IPS-NIHi7 (cell line): ENCODE data around the gene TRMT10C.
"Not testable (repeated sequence)": the region's sequence is repeated elsewhere in the genome, so short reads cannot be mapped to it uniquely, and the experiment has no call there.

Experiments
- DNase-seq: peaks from one replicate; pipeline ENCODE4 v3.0.0; 2012; ENCODE audit warnings: mixed read lengths; ENCODE audit errors: extremely low spot score

The TRMT10C gene

GRCh38 chr3:101548527-101549105, 13.1 kb upstream of the TRMT10C start:
- DNase-seq: no peak

GRCh38 chr3:101549473-101549872, 12.2 kb upstream of the TRMT10C start:
- no peak for DNase-seq

DNA sequence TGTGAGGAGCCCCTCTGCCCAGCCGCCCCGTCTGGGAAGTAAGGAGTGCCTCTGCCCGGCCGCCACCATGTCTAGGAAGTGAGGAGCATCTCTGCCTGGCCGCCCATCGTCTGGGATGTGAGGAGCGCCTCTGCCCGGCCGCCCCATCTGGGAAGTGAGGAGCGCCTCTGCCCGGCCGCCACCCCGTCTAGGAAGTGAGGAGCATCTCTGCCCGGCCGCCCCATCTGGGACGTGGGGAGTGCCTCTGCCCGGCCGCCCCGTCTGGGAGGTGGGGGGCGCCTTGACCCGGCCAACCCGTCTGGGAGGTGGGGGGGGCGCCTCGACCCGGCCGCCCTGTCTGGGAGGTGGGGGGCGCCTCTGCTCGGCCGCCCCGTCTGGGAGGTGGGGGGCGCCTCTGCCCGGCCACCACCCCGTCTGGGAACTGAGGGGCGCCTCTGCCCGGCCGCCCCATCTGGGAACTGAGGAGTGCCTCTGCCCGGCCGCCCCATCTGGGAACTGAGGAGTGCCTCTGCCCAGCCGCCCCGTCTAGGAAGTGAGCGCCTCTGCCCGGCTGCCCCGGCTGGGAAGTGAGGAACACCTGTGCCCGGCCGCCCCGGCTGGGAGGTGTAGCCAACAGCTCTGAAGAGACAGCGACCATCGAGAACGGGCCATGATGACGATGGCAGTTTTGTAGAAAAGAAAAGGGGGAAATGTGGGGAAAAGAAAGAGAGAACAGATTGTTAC, 10.1 kb upstream of the TRMT10C start:
- not testable (repeated sequence) for DNase-seq

- not testable (repeated sequence) for DNase-seq
These were observed 8.3 kb upstream of the TRMT10C start for GRCh38 chr3:101553381-101553780.

DNA sequence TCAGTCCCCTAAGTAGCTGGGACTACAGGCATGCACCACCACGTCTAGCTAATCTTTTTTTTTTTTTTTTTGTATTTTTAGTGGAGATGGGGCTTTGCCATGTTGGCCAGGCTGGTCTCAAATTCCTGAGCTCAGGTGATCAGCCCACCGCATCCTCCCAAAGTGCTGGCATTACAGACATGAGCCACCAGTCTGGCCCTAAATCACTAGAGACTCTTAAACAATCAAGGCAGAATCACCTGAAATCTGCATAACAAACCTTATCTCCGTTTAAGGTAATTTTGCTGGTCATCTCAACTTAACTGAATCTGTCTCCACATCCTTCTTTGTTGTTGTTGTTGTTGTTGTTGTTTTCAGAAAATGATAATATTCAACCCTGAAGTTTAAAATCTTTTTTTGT, 5.6 kb upstream of the TRMT10C start:
- no peak for DNase-seq

- no peak for DNase-seq
These were observed 6.1 kb downstream of the TRMT10C start for GRCh38 chr3:101567528-101568317.

DNA sequence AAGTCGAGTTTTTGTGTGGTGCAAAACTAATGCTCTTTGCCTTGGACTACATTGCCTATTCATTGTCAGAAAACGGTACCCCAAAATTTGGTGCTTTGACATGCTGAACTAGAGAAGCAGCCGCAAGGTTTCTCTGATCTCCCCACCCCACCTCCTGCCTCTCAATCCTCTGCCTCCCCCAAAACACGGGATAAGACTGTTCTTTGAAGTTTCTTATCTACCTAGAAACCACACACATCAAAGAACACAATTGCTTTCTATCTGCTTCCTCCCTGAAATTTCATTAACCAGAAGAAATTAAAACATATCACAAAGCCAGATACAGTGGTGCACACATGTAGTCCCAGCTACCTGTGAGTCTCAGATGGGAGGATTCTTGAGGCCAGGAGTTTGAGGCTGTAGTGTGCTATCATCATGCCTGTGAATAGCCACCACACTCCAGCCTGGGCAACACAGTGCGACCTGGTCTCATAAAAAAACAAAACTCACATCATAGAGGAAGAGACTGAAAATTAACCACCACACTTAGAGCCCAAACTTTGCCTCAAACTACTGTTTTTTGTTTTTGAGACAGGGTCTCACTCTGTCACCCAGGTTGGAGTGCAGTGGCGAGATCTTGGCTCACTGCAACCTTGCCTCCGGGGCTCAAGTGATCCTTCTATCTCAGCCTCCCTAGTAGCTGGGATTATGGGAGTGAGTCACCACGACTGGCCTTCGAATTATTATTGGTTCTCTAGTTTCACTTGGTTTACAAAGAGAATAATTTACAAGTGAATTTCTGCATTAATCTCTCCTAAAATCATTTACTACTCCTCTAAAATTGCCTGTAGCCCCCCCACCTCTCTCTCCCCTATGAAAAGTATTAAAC, 9.6 kb downstream of the TRMT10C start:
- DNase-seq: no peak

- DNase-seq: peak; percentile 93
These were observed 12.1 kb downstream of the TRMT10C start, which contains the start of gene PCNP for GRCh38 chr3:101573449-101574387. TSS of gene PCNP (plus strand) at chr3:101574180. CDS start at chr3:101574216, 36 bp downstream.

GRCh38 chr3:101574388-101575112, 12.9 kb downstream of the TRMT10C start:
- peak; percentile 48 for DNase-seq

DNA sequence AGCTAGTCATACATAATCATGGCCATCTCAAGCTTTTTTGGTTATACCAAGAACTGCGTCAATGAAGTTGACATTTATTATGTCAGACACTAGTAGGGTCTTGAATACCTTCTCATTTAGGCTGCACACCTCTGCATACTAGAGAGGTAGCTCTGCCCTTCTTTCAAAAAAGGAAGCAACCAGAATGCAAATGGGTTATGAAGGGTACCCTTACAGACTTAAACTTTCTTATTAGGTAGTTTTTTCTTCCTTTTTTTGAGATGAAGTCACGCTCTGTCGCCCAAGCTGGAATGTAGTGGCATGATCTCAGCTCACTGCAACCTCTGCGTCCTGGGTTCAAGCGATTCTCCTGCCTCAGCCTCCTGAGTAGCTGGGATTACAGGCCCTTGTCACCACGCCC, 15.6 kb downstream of the TRMT10C start:
- DNase-seq: no peak

DNA sequence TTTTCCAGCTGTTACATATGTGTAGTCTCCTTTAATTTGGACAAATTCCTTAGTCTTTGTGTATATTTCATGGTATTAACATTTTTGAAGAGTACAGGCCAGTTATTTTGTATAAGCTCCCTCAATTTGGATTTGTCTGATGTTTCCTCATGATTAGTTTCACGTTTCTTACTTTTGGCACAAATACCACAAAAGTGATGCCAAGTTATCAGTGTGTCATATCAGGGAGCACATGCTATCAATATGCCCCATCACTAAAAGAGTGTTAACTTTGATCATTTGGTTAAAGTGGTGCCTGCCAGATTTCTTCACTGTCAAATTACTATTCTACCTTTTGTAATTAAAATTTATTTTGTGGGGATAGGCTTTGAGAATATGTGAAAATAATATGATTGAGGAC, 26.9 kb downstream of the TRMT10C start:
- no peak for DNase-seq

DNA sequence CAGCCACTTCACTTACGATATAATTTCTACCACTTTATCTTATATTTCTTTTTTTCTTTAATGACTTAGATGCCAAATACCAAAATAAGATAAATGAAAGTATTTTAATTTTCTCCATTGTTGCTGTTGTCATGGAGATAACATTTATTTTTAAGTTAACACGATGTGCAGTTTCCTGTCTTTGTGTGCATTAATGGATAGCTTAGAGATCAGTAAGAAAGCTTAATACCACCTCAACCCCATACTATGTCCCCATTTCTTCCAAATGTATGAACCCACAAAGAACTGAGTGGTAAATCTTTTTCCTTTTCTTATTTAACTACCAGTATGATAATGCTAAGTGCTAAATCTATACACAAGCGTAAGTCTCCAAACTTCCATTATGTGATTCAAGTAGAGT, 29.4 kb downstream of the TRMT10C start:
- no peak for DNase-seq

DNA sequence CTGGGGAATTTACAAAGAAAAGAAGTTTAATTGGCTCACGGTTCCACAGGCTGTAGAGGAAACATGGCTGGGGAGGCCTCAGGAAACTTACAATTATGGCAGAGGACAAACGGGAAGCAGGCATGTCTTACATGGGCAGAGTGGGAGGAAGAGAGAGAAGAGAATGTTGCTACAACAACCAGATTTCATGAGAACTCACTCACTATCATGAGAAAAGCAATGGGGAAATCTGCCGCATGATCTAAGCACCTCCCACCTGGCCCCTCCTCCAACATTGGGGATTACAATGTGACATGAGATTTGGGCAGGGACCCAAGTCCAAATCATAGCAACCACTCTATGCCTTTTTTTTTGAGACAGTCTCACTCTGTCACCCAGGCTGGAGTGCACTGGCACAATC, 41.1 kb downstream of the TRMT10C start:
- DNase-seq: no peak

- no peak for DNase-seq
These were observed 41.5 kb downstream of the TRMT10C start for GRCh38 chr3:101603184-101603583.

DNA sequence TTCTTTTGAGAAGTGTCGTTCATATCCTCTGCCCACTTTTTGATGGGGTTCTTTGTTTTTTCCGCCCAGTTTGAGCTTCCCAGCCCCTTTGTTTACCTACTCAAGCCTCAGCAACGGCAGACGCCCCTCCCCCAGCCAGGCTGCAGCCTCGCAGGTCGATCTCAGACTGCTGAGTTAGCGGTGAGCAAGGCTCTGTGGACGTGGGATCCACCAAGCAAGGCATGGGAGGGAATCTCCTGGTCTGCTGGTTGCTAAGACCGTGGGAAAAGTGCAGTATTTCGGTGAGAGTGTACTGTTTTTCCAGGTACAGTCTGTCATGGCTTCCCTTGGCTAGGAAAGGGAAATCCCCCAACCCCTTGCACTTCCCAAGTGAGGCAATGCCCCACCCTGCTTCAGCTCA, 43.7 kb downstream of the TRMT10C start:
- DNase-seq: not testable (repeated sequence)

GRCh38 chr3:101611023-101611422, 49.4 kb downstream of the TRMT10C start:
- no peak for DNase-seq

DNA sequence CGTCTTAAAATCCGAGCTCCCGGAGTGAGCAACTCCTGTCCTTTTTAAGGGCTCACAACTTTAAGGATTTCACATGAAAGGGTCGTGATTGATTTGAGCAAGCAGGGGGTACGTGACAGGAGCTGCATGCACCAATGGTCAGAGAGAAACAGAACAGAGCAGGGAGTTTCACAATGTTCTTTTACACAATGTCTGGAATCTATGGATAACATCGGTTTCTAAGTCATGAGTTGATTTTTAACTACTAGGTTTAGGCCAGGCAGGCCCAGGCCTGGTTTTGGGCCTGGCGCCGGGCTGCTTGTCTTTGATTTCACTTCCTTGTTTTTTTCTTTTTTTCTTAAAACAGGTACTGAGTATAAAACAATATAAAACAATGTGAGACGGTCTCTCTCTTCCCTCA, 51.3 kb downstream of the TRMT10C start:
- not testable (repeated sequence) for DNase-seq

GRCh38 chr3:101615525-101615924, 53.9 kb downstream of the TRMT10C start:
- DNase-seq: no peak
